Measurements from ENCODE around the gene SBF2. TPM values are rescaled to one million over a fixed set of nuclear protein-coding genes. Genes with fewer than 3 reads are reported as not detected.

Gene SBF2
- total and polyA plus RNA-seq, 2 of the 13 experiments (the other 11 are each of a cell fraction or from before 2014, with no cell fraction given), result 24.0 to 45.8 TPM

DNA sequence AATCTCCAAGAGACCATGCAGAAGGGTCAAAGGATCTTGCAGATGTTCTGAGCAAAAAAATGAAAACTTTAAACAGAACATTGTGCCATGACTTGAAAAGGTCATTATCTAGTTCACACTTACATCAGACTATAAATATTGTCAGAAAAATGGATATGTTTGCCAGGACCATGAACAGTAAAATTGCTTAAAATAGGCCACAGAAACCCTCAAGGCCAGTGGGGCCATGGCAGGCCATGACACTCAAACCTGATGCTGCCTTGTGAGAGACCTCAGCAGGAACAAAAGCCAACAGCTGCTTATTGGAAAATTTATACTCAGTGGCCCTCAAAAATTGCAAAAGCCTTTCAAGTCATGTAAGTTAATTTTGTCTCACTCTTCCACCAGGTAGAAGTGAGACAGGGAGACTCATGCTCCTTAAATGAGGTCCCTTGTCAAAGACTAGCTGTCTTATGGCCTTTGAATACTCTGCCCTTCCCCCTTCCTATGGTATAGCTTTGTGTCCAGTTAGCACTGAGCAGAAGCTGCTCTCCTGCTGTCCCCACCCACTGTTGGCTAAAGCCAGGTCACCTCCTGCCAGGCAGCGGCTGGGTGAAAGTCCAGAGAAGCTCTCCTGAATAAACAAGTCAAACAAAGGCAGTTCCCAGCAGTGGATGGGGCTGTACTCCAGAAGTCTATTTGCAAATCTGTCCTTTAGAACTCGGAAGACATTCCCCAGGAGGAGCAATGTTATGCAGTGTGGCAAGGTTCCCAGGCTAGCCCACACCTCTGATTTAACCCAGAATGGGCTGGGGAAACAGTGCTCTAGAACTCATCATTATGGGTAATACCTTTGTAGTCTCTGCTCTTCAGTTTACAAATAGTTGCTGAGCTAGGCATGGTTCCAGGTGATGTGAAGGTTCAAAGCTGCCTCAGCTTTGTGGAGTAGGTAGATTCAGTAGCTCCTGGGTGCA lies 32.3 kb upstream of the SBF2 start (continued):
- TF ChIP-seq ZFP90 (CRISPR knock-in tag; IDR thresholded peaks at IDR 0.05; ENCODE audit: borderline replicate concordance), result peak; percentile 78; the same call in 1 of the 2 replicates
- no peak for TF ChIP-seq ZNF383 (CRISPR knock-in tag; IDR thresholded peaks at IDR 0.05; ENCODE audit: borderline replicate concordance)
- TF ChIP-seq RARG (CRISPR knock-in tag; IDR thresholded peaks at IDR 0.05; ENCODE audit: low read depth), result no peak
- TF ChIP-seq, protein P1, sequence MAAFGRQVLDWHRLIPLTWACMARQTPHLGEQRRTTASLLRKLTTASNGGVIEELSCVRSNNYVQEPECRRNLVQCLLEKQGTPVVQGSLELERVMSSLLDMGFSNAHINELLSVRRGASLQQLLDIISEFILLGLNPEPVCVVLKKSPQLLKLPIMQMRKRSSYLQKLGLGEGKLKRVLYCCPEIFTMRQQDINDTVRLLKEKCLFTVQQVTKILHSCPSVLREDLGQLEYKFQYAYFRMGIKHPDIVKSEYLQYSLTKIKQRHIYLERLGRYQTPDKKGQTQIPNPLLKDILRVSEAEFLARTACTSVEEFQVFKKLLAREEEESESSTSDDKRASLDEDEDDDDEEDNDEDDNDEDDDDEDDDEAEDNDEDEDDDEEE (CRISPR knock-in tag; IDR thresholded peaks at IDR 0.05), result no peak
- TF ChIP-seq, protein P2, sequence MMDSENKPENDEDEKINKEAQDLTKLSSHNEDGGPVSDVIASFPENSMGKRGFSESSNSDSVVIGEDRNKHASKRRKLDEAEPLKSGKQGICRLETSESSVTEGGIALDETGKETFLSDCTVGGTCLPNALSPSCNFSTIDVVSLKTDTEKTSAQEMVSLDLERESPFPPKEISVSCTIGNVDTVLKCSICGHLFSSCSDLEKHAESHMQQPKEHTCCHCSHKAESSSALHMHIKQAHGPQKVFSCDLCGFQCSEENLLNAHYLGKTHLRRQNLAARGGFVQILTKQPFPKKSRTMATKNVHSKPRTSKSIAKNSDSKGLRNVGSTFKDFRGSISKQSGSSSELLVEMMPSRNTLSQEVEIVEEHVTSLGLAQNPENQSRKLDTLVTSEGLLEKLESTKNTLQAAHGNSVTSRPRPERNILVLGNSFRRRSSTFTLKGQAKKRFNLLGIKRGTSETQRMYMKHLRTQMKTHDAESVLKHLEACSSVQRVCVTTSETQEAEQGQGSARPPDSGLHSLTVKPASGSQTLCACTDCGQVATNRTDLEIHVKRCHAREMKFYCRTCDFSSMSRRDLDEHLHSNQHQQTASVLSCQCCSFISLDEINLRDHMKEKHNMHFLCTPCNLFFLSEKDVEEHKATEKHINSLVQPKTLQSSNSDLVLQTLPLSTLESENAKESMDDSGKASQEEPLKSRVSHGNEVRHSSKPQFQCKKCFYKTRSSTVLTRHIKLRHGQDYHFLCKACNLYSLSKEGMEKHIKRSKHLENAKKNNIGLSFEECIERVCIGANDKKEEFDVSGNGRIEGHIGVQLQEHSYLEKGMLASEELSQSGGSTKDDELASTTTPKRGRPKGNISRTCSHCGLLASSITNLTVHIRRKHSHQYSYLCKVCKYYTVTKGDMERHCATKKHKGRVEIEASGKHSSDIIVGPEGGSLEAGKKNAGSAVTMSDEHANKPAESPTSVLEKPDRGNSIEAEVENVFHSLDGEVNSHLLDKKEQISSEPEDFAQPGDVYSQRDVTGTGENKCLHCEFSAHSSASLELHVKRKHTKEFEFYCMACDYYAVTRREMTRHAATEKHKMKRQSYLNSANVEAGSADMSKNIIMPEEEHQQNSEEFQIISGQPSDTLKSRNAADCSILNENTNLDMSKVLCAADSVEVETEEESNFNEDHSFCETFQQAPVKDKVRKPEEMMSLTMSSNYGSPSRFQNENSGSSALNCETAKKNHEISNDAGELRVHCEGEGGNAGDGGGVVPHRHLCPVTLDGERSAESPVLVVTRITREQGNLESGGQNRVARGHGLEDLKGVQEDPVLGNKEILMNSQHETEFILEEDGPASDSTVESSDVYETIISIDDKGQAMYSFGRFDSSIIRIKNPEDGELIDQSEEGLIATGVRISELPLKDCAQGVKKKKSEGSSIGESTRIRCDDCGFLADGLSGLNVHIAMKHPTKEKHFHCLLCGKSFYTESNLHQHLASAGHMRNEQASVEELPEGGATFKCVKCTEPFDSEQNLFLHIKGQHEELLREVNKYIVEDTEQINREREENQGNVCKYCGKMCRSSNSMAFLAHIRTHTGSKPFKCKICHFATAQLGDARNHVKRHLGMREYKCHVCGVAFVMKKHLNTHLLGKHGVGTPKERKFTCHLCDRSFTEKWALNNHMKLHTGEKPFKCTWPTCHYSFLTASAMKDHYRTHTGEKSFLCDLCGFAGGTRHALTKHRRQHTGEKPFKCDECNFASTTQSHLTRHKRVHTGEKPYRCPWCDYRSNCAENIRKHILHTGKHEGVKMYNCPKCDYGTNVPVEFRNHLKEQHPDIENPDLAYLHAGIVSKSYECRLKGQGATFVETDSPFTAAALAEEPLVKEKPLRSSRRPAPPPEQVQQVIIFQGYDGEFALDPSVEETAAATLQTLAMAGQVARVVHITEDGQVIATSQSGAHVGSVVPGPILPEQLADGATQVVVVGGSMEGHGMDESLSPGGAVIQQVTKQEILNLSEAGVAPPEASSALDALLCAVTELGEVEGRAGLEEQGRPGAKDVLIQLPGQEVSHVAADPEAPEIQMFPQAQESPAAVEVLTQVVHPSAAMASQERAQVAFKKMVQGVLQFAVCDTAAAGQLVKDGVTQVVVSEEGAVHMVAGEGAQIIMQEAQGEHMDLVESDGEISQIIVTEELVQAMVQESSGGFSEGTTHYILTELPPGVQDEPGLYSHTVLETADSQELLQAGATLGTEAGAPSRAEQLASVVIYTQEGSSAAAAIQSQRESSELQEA (CRISPR knock-in tag; IDR thresholded peaks at IDR 0.05; ENCODE audit: not compliant biosample characterization), result no peak
- no peak for TF ChIP-seq SETDB1 (CRISPR knock-in tag; IDR thresholded peaks at IDR 0.05; ENCODE audit: borderline replicate concordance)
- TF ChIP-seq, protein P3, sequence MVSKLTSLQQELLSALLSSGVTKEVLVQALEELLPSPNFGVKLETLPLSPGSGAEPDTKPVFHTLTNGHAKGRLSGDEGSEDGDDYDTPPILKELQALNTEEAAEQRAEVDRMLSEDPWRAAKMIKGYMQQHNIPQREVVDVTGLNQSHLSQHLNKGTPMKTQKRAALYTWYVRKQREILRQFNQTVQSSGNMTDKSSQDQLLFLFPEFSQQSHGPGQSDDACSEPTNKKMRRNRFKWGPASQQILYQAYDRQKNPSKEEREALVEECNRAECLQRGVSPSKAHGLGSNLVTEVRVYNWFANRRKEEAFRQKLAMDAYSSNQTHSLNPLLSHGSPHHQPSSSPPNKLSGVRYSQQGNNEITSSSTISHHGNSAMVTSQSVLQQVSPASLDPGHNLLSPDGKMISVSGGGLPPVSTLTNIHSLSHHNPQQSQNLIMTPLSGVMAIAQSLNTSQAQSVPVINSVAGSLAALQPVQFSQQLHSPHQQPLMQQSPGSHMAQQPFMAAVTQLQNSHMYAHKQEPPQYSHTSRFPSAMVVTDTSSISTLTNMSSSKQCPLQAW (CRISPR knock-in tag; IDR thresholded peaks at IDR 0.05), result peak; percentile 89
- TF ChIP-seq, protein P4, sequence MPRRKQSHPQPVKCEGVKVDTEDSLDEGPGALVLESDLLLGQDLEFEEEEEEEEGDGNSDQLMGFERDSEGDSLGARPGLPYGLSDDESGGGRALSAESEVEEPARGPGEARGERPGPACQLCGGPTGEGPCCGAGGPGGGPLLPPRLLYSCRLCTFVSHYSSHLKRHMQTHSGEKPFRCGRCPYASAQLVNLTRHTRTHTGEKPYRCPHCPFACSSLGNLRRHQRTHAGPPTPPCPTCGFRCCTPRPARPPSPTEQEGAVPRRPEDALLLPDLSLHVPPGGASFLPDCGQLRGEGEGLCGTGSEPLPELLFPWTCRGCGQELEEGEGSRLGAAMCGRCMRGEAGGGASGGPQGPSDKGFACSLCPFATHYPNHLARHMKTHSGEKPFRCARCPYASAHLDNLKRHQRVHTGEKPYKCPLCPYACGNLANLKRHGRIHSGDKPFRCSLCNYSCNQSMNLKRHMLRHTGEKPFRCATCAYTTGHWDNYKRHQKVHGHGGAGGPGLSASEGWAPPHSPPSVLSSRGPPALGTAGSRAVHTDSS (CRISPR knock-in tag; conservative IDR thresholded peaks at IDR 0.05), result no peak
- no peak for TF ChIP-seq NONO (IDR thresholded peaks at IDR 0.05)
- no peak for TF ChIP-seq NONO (CRISPR knock-in tag; conservative IDR thresholded peaks at IDR 0.05)
- no peak for TF ChIP-seq ZNF260 (CRISPR knock-in tag; IDR thresholded peaks at IDR 0.05; ENCODE audit: borderline replicate concordance, low read depth)
- 0 out of 2 replicates have a peak, but pooled peaks have one; percentile 46 for TF ChIP-seq ZNF557 (CRISPR knock-in tag; IDR thresholded peaks at IDR 0.05)
